Measurements from ENCODE around the gene PAIP2.

Gene PAIP2

DNA sequence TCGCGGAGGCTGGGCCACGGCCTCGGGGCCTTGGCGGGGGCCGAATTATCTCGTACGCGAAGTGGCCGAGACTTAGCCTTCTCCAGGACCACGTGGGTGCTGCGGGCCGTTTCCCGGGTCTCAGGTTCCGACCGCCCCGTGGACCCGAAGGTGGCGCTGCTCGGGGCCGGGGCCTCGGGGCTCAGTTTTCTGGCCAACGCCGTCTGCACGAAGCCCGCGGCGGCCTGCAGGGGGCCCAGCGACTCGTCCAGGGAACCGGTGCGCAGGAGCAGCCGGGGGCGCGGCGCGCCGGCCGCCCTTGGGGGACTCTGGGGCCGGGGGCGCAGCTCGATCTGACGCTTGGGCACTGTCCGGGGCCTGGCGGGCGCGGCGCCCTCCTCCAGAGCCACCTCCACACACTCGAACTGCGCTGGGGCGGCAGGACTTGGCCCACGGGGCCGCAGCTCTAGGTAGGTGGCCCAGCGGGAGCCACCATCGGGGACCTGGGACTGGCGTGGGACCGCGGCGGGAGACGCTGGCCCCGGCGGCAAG is 52.5 kb downstream of the PAIP2 start:
- peak; percentile 82 for DNase-seq
- Histone ChIP-seq H3K4me1 (ENCODE audit: low read length) (peaks cover 19% of the 10 kb centered on the region), H3K79me2 (ENCODE audit: low read length) (peaks cover 61% of the 10 kb centered on the region), H4K20me1 (ENCODE audit: insufficient read depth, low read length) (no peaks in the 10 kb centered on the region), H2AFZ (ENCODE audit: low read length) (peak overlapping the region; percentile 60), H3F3A (ENCODE audit: insufficient read depth, low read length) (peaks cover 36% of the 10 kb centered on the region), H3K27ac (ENCODE audit: low read length) (peak overlapping the region; percentile 98; the same call in 1 of the 2 replicates), H3K4me2 (ENCODE audit: low read depth, low read length) (peak overlapping the region; percentile 98), H3K36me3 (replicated peaks; ENCODE audit: insufficient read depth, low read length) (no peaks in the 10 kb centered on the region), H3K4me3 (ENCODE audit: low read length) (peak overlapping the region; percentile 74), H3K9me2 (replicated peaks; ENCODE audit: insufficient read depth, low read length) (no peaks in the 10 kb centered on the region), H3K9me3 (replicated peaks; ENCODE audit: insufficient read depth, low read length) (no peaks in the 10 kb centered on the region), H3K9ac (ENCODE audit: low read length) (peak overlapping the region; percentile 96), H3K27me3 (replicated peaks; ENCODE audit: insufficient read depth, low read length) (no peaks in the 10 kb centered on the region)
- no peak for TF ChIP-seq EZH2phosphoT487 (IDR thresholded peaks at IDR 0.05; ENCODE audit: low read length)
- TF ChIP-seq EZH2 (optimal IDR thresholded peaks at IDR 0.05; ENCODE audit: low read depth, low read length): no peak
- TF ChIP-seq CTCF (IDR thresholded peaks at IDR 0.05; ENCODE audit: low read length): peak; percentile 81

GRCh38 chr5:139394654-139395566 is 53.3 kb downstream of the PAIP2 start, which contains the start of gene PROB1:
TSS of gene PROB1 (minus strand) at chr5:139395104. CDS start at chr5:139395081, 23 bp downstream.
- peaks cover 31% of the 10 kb centered on the region for H3F3A ChIP-seq (ENCODE audit: insufficient read depth, low read length)
- no peaks in the 10 kb centered on the region for H3K9me2 ChIP-seq (replicated peaks; ENCODE audit: insufficient read depth, low read length)
- DNase-seq: no peak
- TF ChIP-seq CTCF (IDR thresholded peaks at IDR 0.05; ENCODE audit: low read length) (no peak), EZH2phosphoT487 (IDR thresholded peaks at IDR 0.05; ENCODE audit: low read length) (no peak), EZH2 (optimal IDR thresholded peaks at IDR 0.05; ENCODE audit: low read depth, low read length) (no peak)
- peak within 1 kb of the TSS; percentile 98 for H3K4me2 ChIP-seq (ENCODE audit: low read depth, low read length)
- peak within 1 kb of the TSS; percentile 74 for H3K4me3 ChIP-seq (ENCODE audit: low read length)
- no peaks in the 10 kb centered on the region for H4K20me1 ChIP-seq (ENCODE audit: insufficient read depth, low read length)
- peak within 1 kb of the TSS; percentile 96 for H3K9ac ChIP-seq (ENCODE audit: low read length)
- no peaks in the 10 kb centered on the region for H3K27me3 ChIP-seq (replicated peaks; ENCODE audit: insufficient read depth, low read length)
- peaks cover 55% of the 10 kb centered on the region for H3K79me2 ChIP-seq (ENCODE audit: low read length)
- peaks cover 18% of the 10 kb centered on the region for H3K4me1 ChIP-seq (ENCODE audit: low read length)
- H3K36me3 ChIP-seq (replicated peaks; ENCODE audit: insufficient read depth, low read length): no peaks in the 10 kb centered on the region
- H3K9me3 ChIP-seq (replicated peaks; ENCODE audit: insufficient read depth, low read length): no peaks in the 10 kb centered on the region
- peak within 1 kb of the TSS; percentile 98; the same call in 1 of the 2 replicates for H3K27ac ChIP-seq (ENCODE audit: low read length)
- H2AFZ ChIP-seq (ENCODE audit: low read length): peak within 1 kb of the TSS; percentile 60

DNA sequence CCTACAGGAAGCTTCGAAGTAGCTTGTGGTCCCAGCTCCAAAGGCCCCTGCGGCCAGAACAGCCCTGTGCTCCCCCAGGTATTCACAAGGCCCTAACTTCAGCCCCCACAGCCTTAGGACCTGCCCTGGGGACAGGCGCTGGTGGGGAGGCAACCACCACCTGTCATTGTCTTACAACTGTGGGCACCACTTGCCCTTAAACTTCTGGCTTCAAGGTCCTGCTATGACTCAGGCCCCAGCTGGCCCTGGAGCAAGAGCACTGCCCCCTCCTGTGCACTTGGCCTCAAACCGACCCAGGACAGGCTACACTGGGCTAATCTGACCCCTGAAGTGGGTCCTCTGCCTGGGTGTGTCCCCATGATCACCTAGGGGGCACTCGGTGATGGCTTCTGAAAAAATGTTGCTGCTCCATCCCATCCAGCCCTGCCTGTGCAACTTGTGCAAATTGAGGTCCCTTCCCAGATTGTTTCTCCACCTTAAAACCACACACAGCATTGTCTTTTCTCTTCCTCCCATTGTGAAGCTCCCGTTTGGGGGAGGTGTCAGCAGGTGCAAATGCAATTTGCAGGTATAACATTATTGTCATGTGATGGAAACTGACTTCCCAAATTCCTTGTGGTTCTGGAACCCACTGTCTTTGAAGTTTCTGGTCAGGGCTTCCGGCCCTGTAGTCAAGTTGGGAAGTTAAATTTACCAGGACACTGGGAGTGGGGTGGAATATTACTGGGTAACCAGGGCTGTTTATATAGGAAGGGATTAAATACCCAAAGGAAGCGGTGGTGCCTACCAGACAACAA is 54.4 kb downstream of the PAIP2 start:
- Histone ChIP-seq H3K4me2 (ENCODE audit: low read depth, low read length) (no peak overlapping the region), H4K20me1 (ENCODE audit: insufficient read depth, low read length) (no peaks in the 10 kb centered on the region), H3K9me3 (replicated peaks; ENCODE audit: insufficient read depth, low read length) (no peaks in the 10 kb centered on the region), H3K4me1 (ENCODE audit: low read length) (peaks cover 7% of the 10 kb centered on the region), H2AFZ (ENCODE audit: low read length) (no peak overlapping the region), H3K27ac (ENCODE audit: low read length) (no peak overlapping the region), H3K36me3 (replicated peaks; ENCODE audit: insufficient read depth, low read length) (no peaks in the 10 kb centered on the region), H3K4me3 (ENCODE audit: low read length) (no peak overlapping the region), H3F3A (ENCODE audit: insufficient read depth, low read length) (peaks cover 20% of the 10 kb centered on the region), H3K9me2 (replicated peaks; ENCODE audit: insufficient read depth, low read length) (no peaks in the 10 kb centered on the region), H3K27me3 (replicated peaks; ENCODE audit: insufficient read depth, low read length) (no peaks in the 10 kb centered on the region), H3K79me2 (ENCODE audit: low read length) (peaks cover 45% of the 10 kb centered on the region), H3K9ac (ENCODE audit: low read length) (no peak overlapping the region)
- no peak for DNase-seq
- TF ChIP-seq CTCF (IDR thresholded peaks at IDR 0.05; ENCODE audit: low read length) (no peak), EZH2phosphoT487 (IDR thresholded peaks at IDR 0.05; ENCODE audit: low read length) (no peak), EZH2 (optimal IDR thresholded peaks at IDR 0.05; ENCODE audit: low read depth, low read length) (no peak)
